ENCODE data around the gene FOXE3.
A peak's percentile ranks its signal among the peaks of the same experiment; 100 is the strongest.
"Not testable (repeated sequence)": the region's sequence is repeated elsewhere in the genome, so short reads cannot be mapped to it uniquely, and the experiment has no call there.

FOXE3 gene

GRCh38 chr1:47444562-47445465, 28.7 kb downstream of the FOXE3 start:
- peaks cover 100% of the 10 kb centered on the region for H3K27me3 ChIP-seq (ENCODE audit: control insufficient read depth, insufficient read depth, low read length)
- no peak overlapping the region for H3K9ac ChIP-seq (ENCODE audit: low read length)
- H3K36me3 ChIP-seq (ENCODE audit: control insufficient read depth, low read depth, low read length), result no peaks in the 10 kb centered on the region
- H3K4me3 ChIP-seq (ENCODE audit: low read length), result peak overlapping the region; percentile 37
- no peak overlapping the region for H3K27ac ChIP-seq (ENCODE audit: low read length)
- no peaks in the 10 kb centered on the region for H3K9me3 ChIP-seq (ENCODE audit: control insufficient read depth, low read depth, low read length)
- peaks cover 30% of the 10 kb centered on the region for H3K4me1 ChIP-seq (ENCODE audit: control insufficient read depth, low read depth, low read length)

- no peaks in the 10 kb centered on the region for H3K9me3 ChIP-seq (ENCODE audit: control insufficient read depth, low read depth, low read length)
- no peak overlapping the region for H3K9ac ChIP-seq (ENCODE audit: low read length)
- H3K4me3 ChIP-seq (ENCODE audit: low read length), result no peak overlapping the region
- H3K4me1 ChIP-seq (ENCODE audit: control insufficient read depth, low read depth, low read length), result peaks cover 34% of the 10 kb centered on the region
- no peaks in the 10 kb centered on the region for H3K36me3 ChIP-seq (ENCODE audit: control insufficient read depth, low read depth, low read length)
- H3K27me3 ChIP-seq (ENCODE audit: control insufficient read depth, insufficient read depth, low read length), result peaks cover 100% of the 10 kb centered on the region
- H3K27ac ChIP-seq (ENCODE audit: low read length), result no peak overlapping the region
Measured at GRCh38 chr1:47445823-47446550, 29.9 kb downstream of the FOXE3 start.

GRCh38 chr1:47448462-47449222, 32.6 kb downstream of the FOXE3 start:
- no peak overlapping the region for H3K9ac ChIP-seq (ENCODE audit: low read length)
- H3K36me3 ChIP-seq (ENCODE audit: control insufficient read depth, low read depth, low read length), result no peaks in the 10 kb centered on the region
- H3K4me3 ChIP-seq (ENCODE audit: low read length), result no peak overlapping the region
- no peaks in the 10 kb centered on the region for H3K9me3 ChIP-seq (ENCODE audit: control insufficient read depth, low read depth, low read length)
- peaks cover 36% of the 10 kb centered on the region for H3K4me1 ChIP-seq (ENCODE audit: control insufficient read depth, low read depth, low read length)
- H3K27ac ChIP-seq (ENCODE audit: low read length), result no peak overlapping the region
- peaks cover 94% of the 10 kb centered on the region for H3K27me3 ChIP-seq (ENCODE audit: control insufficient read depth, insufficient read depth, low read length)

GRCh38 chr1:47449822-47450552, 33.9 kb downstream of the FOXE3 start:
- Histone ChIP-seq H3K27ac (ENCODE audit: low read length) (no peak overlapping the region), H3K36me3 (ENCODE audit: control insufficient read depth, low read depth, low read length) (no peaks in the 10 kb centered on the region), H3K9ac (ENCODE audit: low read length) (no peak overlapping the region), H3K27me3 (ENCODE audit: control insufficient read depth, insufficient read depth, low read length) (peaks cover 82% of the 10 kb centered on the region), H3K9me3 (ENCODE audit: control insufficient read depth, low read depth, low read length) (no peaks in the 10 kb centered on the region), H3K4me1 (ENCODE audit: control insufficient read depth, low read depth, low read length) (peaks cover 26% of the 10 kb centered on the region), H3K4me3 (ENCODE audit: low read length) (no peak overlapping the region)

DNA sequence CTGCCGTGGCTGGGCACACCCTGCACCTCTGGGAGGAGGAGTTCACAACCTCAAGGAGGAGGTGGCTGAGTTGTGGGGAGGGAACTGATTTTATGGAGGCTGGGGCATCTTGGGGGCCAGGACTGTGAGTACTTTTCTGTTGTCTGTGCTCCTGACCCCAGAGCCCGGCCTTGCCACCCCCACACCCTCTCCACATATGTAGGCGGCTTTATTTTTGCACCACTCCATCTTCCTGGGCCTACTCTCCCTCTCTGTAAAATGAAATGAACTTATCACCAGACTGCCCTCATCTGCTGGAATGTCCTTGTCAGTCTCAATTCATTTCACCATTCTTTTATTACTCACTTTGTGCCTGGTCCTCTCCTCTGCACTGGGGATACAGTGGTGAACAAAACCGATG, 34.5 kb downstream of the FOXE3 start:
- Histone ChIP-seq H3K27me3 (ENCODE audit: control insufficient read depth, insufficient read depth, low read length) (peaks cover 78% of the 10 kb centered on the region), H3K9me3 (ENCODE audit: control insufficient read depth, low read depth, low read length) (no peaks in the 10 kb centered on the region), H3K27ac (ENCODE audit: low read length) (no peak overlapping the region), H3K4me1 (ENCODE audit: control insufficient read depth, low read depth, low read length) (peaks cover 20% of the 10 kb centered on the region), H3K9ac (ENCODE audit: low read length) (no peak overlapping the region), H3K36me3 (ENCODE audit: control insufficient read depth, low read depth, low read length) (no peaks in the 10 kb centered on the region), H3K4me3 (ENCODE audit: low read length) (no peak overlapping the region)

DNA sequence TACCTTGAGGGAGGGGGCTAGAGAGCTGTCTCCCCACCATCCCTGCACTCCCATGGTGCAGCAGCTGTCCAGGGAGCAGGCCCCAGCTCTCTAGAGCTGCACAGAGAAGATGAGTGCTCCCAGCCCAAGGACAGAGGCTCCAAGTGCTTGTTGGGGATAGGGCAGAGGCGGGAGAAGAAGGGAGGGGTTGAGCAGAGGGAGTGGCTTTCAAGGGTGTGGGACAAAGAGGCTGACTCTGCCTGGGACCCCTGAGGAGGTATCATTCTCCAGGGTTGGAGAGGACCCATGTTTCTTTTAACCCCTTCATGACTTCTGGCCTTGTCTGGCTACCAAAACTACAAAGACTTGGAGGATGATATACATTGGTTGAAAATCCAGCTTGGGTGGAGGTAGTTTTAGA, 36.3 kb downstream of the FOXE3 start:
- Histone ChIP-seq H3K9me3 (ENCODE audit: control insufficient read depth, low read depth, low read length) (no peaks in the 10 kb centered on the region), H3K9ac (ENCODE audit: low read length) (no peak overlapping the region), H3K27me3 (ENCODE audit: control insufficient read depth, insufficient read depth, low read length) (peaks cover 59% of the 10 kb centered on the region), H3K4me1 (ENCODE audit: control insufficient read depth, low read depth, low read length) (peaks cover 12% of the 10 kb centered on the region), H3K4me3 (ENCODE audit: low read length) (no peak overlapping the region), H3K36me3 (ENCODE audit: control insufficient read depth, low read depth, low read length) (no peaks in the 10 kb centered on the region), H3K27ac (ENCODE audit: low read length) (no peak overlapping the region)

GRCh38 chr1:47453910-47454309, 37.8 kb downstream of the FOXE3 start:
- H3K9ac ChIP-seq (ENCODE audit: low read length); H3K36me3 ChIP-seq (ENCODE audit: control insufficient read depth, low read depth, low read length); H3K27ac ChIP-seq (ENCODE audit: low read length); H3K9me3 ChIP-seq (ENCODE audit: control insufficient read depth, low read depth, low read length); H3K4me3 ChIP-seq (ENCODE audit: low read length): not testable (repeated sequence)
- H3K27me3 ChIP-seq (ENCODE audit: control insufficient read depth, insufficient read depth, low read length), result peaks cover 56% of the 10 kb centered on the region
- H3K4me1 ChIP-seq (ENCODE audit: control insufficient read depth, low read depth, low read length), result peaks cover 17% of the 10 kb centered on the region

DNA sequence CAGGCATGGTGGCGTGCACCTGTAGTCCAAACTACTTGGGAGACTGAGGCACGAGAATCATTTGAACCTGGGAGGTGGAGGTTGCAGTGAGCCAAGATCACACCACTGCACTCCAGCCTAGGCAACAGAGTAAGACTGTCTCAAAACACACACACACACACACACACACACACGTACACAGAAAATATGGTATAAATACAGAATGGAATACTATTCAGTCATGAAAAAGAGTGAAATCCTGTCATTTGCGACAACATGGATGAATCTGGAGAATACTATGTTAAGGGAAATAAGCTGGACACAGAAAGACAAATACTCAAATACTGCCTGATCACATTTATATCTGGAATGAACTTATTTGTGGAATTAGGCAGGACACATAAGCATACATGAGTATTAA, 40.2 kb downstream of the FOXE3 start:
- Histone ChIP-seq H3K27me3 (ENCODE audit: control insufficient read depth, insufficient read depth, low read length) (peaks cover 41% of the 10 kb centered on the region), H3K9me3 (ENCODE audit: control insufficient read depth, low read depth, low read length) (no peaks in the 10 kb centered on the region), H3K27ac (ENCODE audit: low read length) (no peak overlapping the region), H3K4me1 (ENCODE audit: control insufficient read depth, low read depth, low read length) (peaks cover 28% of the 10 kb centered on the region), H3K4me3 (ENCODE audit: low read length) (no peak overlapping the region), H3K9ac (ENCODE audit: low read length) (no peak overlapping the region), H3K36me3 (ENCODE audit: control insufficient read depth, low read depth, low read length) (no peaks in the 10 kb centered on the region)

DNA sequence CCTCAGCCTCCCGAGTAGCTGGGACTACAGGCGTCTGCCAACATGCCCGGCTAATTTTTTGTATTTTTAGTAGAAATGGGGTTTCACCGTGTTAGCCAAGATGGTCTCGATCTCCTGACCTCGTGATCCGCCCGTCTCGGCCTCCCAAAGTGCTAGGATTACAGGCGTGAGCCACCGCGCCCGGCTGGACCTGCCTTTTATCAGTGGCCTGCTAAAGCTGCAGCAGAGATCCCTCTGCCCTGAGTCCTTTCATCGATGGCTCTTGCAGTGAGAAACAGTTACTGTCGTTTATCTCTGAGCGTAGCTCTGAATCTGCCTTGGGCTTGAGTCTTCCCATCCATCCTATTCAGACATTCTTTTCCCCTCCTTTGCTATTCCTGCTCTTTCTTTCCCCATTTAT, 41.5 kb downstream of the FOXE3 start:
- H3K27ac ChIP-seq (ENCODE audit: low read length); H3K4me3 ChIP-seq (ENCODE audit: low read length); H3K9ac ChIP-seq (ENCODE audit: low read length); H3K9me3 ChIP-seq (ENCODE audit: control insufficient read depth, low read depth, low read length); H3K36me3 ChIP-seq (ENCODE audit: control insufficient read depth, low read depth, low read length): not testable (repeated sequence)
- Histone ChIP-seq H3K27me3 (ENCODE audit: control insufficient read depth, insufficient read depth, low read length) (peaks cover 41% of the 10 kb centered on the region), H3K4me1 (ENCODE audit: control insufficient read depth, low read depth, low read length) (peaks cover 24% of the 10 kb centered on the region)

DNA sequence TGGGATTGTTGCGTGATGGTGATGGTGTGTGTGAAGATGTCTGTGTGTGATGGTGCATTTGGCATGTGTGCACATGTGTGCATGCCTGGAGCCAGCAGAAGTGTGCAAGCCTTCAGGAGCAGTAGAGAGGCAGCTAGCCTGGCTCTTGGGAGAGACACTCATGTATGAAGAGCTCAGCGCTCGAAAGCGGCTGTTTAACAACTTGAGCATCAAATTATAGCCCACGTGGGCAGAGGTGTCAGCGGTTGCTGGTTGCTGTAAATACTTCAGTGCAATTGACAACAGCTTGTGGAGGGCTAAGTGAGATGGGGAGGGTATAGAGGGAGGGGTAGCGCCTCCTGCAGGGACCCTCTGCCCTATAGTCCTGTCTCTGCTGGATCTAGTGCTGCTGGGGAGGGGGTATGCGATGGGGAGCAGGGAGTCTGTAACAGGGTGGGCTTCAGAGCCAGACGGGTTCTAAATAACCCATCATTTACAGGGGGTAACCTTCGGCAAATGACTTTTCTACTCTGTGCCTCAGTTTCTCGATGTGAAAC, 43.2 kb downstream of the FOXE3 start:
- H3K27me3 ChIP-seq (ENCODE audit: control insufficient read depth, insufficient read depth, low read length), result peaks cover 42% of the 10 kb centered on the region
- no peaks in the 10 kb centered on the region for H3K9me3 ChIP-seq (ENCODE audit: control insufficient read depth, low read depth, low read length)
- no peaks in the 10 kb centered on the region for H3K36me3 ChIP-seq (ENCODE audit: control insufficient read depth, low read depth, low read length)
- no peak overlapping the region for H3K9ac ChIP-seq (ENCODE audit: low read length)
- H3K4me3 ChIP-seq (ENCODE audit: low read length), result no peak overlapping the region
- H3K27ac ChIP-seq (ENCODE audit: low read length), result no peak overlapping the region
- peaks cover 20% of the 10 kb centered on the region for H3K4me1 ChIP-seq (ENCODE audit: control insufficient read depth, low read depth, low read length)

DNA sequence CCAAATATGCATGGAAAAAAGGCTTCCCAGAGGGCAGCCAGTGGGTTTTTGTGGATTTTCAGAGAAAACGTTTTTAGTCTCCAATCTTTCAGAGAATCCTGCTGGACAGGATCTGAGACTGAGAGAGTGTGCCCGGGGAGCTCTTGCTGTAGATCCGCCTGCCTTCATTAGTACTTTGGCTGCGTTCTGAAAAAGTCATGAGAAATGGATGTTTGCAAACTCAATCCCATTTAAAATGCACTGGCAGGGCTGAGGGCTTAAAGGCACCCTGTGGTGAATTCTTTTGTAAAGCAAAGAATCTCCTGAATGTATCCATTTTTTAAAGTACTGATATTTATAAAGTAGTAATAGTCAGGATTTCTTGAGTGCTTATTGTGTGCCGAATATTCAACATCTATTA, 44.0 kb downstream of the FOXE3 start:
- peaks cover 40% of the 10 kb centered on the region for H3K27me3 ChIP-seq (ENCODE audit: control insufficient read depth, insufficient read depth, low read length)
- no peak overlapping the region for H3K4me3 ChIP-seq (ENCODE audit: low read length)
- H3K27ac ChIP-seq (ENCODE audit: low read length), result no peak overlapping the region
- no peaks in the 10 kb centered on the region for H3K36me3 ChIP-seq (ENCODE audit: control insufficient read depth, low read depth, low read length)
- H3K9ac ChIP-seq (ENCODE audit: low read length), result no peak overlapping the region
- peaks cover 20% of the 10 kb centered on the region for H3K4me1 ChIP-seq (ENCODE audit: control insufficient read depth, low read depth, low read length)
- no peaks in the 10 kb centered on the region for H3K9me3 ChIP-seq (ENCODE audit: control insufficient read depth, low read depth, low read length)

Data from iPS-18a (cell line).